Measurements from ENCODE around the gene ADK.

Gene ADK

GRCh38 chr10:74541375-74541774, 390.4 kb downstream of the ADK start:
- TF ChIP-seq POLR2AphosphoS5 (IDR thresholded peaks at IDR 0.05; ENCODE audit: low read depth) (no peak), SPI1 (IDR thresholded peaks at IDR 0.05; ENCODE audit: borderline replicate concordance, low read depth) (no peak), CTCF (IDR thresholded peaks at IDR 0.05; ENCODE audit: insufficient read depth, low read length) (no peak), GABPA (IDR thresholded peaks at IDR 0.05; ENCODE audit: low read depth) (no peak)
- TF ChIP-seq, protein P1, sequence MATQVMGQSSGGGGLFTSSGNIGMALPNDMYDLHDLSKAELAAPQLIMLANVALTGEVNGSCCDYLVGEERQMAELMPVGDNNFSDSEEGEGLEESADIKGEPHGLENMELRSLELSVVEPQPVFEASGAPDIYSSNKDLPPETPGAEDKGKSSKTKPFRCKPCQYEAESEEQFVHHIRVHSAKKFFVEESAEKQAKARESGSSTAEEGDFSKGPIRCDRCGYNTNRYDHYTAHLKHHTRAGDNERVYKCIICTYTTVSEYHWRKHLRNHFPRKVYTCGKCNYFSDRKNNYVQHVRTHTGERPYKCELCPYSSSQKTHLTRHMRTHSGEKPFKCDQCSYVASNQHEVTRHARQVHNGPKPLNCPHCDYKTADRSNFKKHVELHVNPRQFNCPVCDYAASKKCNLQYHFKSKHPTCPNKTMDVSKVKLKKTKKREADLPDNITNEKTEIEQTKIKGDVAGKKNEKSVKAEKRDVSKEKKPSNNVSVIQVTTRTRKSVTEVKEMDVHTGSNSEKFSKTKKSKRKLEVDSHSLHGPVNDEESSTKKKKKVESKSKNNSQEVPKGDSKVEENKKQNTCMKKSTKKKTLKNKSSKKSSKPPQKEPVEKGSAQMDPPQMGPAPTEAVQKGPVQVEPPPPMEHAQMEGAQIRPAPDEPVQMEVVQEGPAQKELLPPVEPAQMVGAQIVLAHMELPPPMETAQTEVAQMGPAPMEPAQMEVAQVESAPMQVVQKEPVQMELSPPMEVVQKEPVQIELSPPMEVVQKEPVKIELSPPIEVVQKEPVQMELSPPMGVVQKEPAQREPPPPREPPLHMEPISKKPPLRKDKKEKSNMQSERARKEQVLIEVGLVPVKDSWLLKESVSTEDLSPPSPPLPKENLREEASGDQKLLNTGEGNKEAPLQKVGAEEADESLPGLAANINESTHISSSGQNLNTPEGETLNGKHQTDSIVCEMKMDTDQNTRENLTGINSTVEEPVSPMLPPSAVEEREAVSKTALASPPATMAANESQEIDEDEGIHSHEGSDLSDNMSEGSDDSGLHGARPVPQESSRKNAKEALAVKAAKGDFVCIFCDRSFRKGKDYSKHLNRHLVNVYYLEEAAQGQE (IDR thresholded peaks at IDR 0.05; ENCODE audit: insufficient replicate concordance, low read depth) = no peak
- DNase-seq (ENCODE audit: low read depth in 1 of 2, low spot score in 1 of 2) = no peak
- no peak overlapping the region for H3K27ac ChIP-seq (replicated peaks)

DNA sequence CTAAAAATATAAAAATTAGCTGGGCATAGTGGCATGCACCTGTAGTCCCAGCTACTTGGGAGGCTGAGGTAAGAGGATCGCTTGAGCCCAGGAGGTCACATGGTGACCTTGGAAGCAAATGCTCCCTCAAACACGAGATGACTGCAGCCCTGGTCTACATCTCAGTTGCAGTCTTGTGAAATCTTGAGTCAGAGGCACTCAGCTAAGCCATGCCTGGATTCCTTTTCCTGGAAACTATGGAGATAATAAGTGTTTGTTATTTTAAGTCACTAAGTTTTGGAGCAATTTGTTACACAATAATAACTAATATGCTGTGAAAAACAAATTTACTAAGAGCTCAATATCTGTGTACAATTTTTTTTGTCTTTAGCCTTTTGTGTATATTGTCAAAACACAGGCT, 391.1 kb downstream of the ADK start:
- H3K27ac ChIP-seq (replicated peaks) = no peak overlapping the region

More at GRCh38 chr10:74541375-74541774, 390.4 kb downstream of the ADK start:
- Histone ChIP-seq H3K27me3 (ENCODE audit: insufficient read depth, poor library complexity, severe bottlenecking) (no peaks in the 10 kb centered on the region), H3K4me3 (replicated peaks; ENCODE audit: insufficient read depth, low read length) (no peak overlapping the region)

DNA sequence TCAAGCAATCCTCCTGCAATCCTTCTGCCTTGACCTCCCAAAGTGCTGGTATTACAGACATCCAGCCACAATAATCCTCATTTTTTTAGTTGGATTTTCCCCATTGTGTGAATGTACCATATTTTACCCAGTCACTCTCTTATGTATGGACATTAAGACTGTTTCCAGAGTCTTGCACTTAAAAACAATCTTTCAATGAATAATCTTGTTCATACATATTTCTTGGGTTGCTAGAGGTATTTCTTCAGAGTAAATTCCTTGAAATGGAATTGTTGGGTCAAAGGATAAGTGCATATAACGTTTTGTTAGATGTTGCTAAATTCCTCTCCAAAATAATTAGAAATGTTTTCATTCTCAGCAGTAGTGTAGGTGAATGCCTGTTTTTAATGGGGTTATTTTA, 392.3 kb downstream of the ADK start:
- no peaks in the 10 kb centered on the region for H3K27me3 ChIP-seq (ENCODE audit: insufficient read depth, poor library complexity, severe bottlenecking)
- TF ChIP-seq, protein P1 (IDR thresholded peaks at IDR 0.05; ENCODE audit: insufficient replicate concordance, low read depth) = no peak
- TF ChIP-seq POLR2AphosphoS5 (IDR thresholded peaks at IDR 0.05; ENCODE audit: low read depth) = no peak
- no peak for DNase-seq (ENCODE audit: low read depth in 1 of 2, low spot score in 1 of 2)
- no peak overlapping the region for H3K27ac ChIP-seq (replicated peaks)
- H3K4me3 ChIP-seq (replicated peaks; ENCODE audit: insufficient read depth, low read length) = no peak overlapping the region

More for the DNA sequence above, 391.1 kb downstream of the ADK start:
- TF ChIP-seq, protein P1 (IDR thresholded peaks at IDR 0.05; ENCODE audit: insufficient replicate concordance, low read depth) = no peak
- TF ChIP-seq GABPA (IDR thresholded peaks at IDR 0.05; ENCODE audit: low read depth) (no peak), SPI1 (IDR thresholded peaks at IDR 0.05; ENCODE audit: borderline replicate concordance, low read depth) (no peak)
- H3K27me3 ChIP-seq (ENCODE audit: insufficient read depth, poor library complexity, severe bottlenecking) = no peaks in the 10 kb centered on the region
- no peak overlapping the region for H3K4me3 ChIP-seq (replicated peaks; ENCODE audit: insufficient read depth, low read length)
- DNase-seq (ENCODE audit: low read depth in 1 of 2, low spot score in 1 of 2) = no peak

DNA sequence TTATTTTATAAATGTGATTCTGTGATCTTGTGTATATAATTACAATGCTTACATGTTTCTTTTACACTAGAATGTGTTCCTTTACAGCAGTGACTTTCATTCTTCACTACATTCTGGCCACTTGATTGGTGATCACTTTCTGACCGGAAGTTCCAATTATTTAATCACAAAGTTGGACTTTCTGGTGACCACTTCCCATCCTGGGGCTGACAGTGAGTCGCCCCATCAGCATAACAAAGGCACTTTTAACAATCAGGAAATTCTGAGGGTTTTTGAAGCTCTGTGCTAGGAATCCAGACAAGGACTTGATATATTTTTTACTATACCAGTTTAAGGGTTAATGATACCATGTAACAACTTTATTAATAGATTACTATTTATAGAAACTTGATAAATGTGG, 393.1 kb downstream of the ADK start:
- Histone ChIP-seq H3K27ac (replicated peaks) (no peak overlapping the region), H3K27me3 (ENCODE audit: insufficient read depth, poor library complexity, severe bottlenecking) (no peaks in the 10 kb centered on the region), H3K4me3 (replicated peaks; ENCODE audit: insufficient read depth, low read length) (no peak overlapping the region)
- no peak for DNase-seq (ENCODE audit: low read depth in 1 of 2, low spot score in 1 of 2)
- TF ChIP-seq CTCF (IDR thresholded peaks at IDR 0.05; ENCODE audit: insufficient read depth, low read length) = no peak
- TF ChIP-seq SPI1 (IDR thresholded peaks at IDR 0.05; ENCODE audit: borderline replicate concordance, low read depth) = no peak
- TF ChIP-seq, protein P1 (IDR thresholded peaks at IDR 0.05; ENCODE audit: insufficient replicate concordance, low read depth) = no peak
- TF ChIP-seq GABPA (IDR thresholded peaks at IDR 0.05; ENCODE audit: low read depth) = no peak
- TF ChIP-seq POLR2AphosphoS5 (IDR thresholded peaks at IDR 0.05; ENCODE audit: low read depth) = no peak

Data from HL-60 (cell line).